Effector memory CD4-positive, alpha-beta T cell (primary cell): Measurements from ENCODE around the gene PPP3CA.
"Not testable (repeated sequence)": the region's sequence is repeated elsewhere in the genome, so short reads cannot be mapped to it uniquely, and the experiment has no call there.

Source experiments
- DNase-seq, 3 donors: peaks; one replicate each; pipeline ENCODE4 v3.0.0-alpha.2; 2020
- H3K27ac ChIP-seq: 2 replicates; pipeline ENCODE4 v1.7.0; 2013; ENCODE audit warnings: mild to moderate bottlenecking, low read length, moderate library complexity; ENCODE audit not compliant: insufficient read depth, poor library complexity, severe bottlenecking
- H3K27me3 ChIP-seq: replicated peaks from 2 replicates; pipeline ENCODE4 v1.7.0; 2013; ENCODE audit warnings: mild to moderate bottlenecking, low read length; ENCODE audit not compliant: insufficient read depth, control insufficient read depth, poor library complexity, severe bottlenecking
- H3K36me3 ChIP-seq: 2 replicates; pipeline ENCODE4 v1.7.0; 2013; ENCODE audit warnings: mild to moderate bottlenecking, low read length, moderate library complexity; ENCODE audit not compliant: control insufficient read depth, insufficient read depth
- H3K4me1 ChIP-seq: 2 replicates; pipeline ENCODE4 v1.7.0; 2013; ENCODE audit warnings: low read length, mild to moderate bottlenecking; ENCODE audit not compliant: control insufficient read depth, insufficient read depth, poor library complexity, severe bottlenecking
- H3K4me3 ChIP-seq: 2 replicates; pipeline ENCODE4 v1.7.0; 2013; ENCODE audit warnings: low read length, low read depth, mild to moderate bottlenecking; ENCODE audit not compliant: insufficient read depth, poor library complexity, severe bottlenecking
- H3K9me3 ChIP-seq: 2 replicates; pipeline ENCODE4 v1.7.0; 2013; ENCODE audit warnings: mild to moderate bottlenecking, low read length, moderate library complexity; ENCODE audit not compliant: control insufficient read depth

The PPP3CA gene

GRCh38 chr4:101014417-101014816, 332.9 kb downstream of the PPP3CA start:
- Histone ChIP-seq H3K9me3 (no peaks in the 10 kb centered on the region), H3K27ac (no peak overlapping the region), H3K4me1 (peaks cover 8% of the 10 kb centered on the region), H3K36me3 (no peaks in the 10 kb centered on the region), H3K27me3 (no peaks in the 10 kb centered on the region), H3K4me3 (no peak overlapping the region)
- no peak for DNase-seq

- no peak for DNase-seq
- no peak overlapping the region for H3K27ac ChIP-seq
- no peaks in the 10 kb centered on the region for H3K27me3 ChIP-seq
- H3K9me3 ChIP-seq = no peaks in the 10 kb centered on the region
- H3K4me1 ChIP-seq = peaks cover 2% of the 10 kb centered on the region
- no peak overlapping the region for H3K4me3 ChIP-seq
- no peaks in the 10 kb centered on the region for H3K36me3 ChIP-seq
Observed at GRCh38 chr4:101010987-101011386, 336.3 kb downstream of the PPP3CA start.

DNA sequence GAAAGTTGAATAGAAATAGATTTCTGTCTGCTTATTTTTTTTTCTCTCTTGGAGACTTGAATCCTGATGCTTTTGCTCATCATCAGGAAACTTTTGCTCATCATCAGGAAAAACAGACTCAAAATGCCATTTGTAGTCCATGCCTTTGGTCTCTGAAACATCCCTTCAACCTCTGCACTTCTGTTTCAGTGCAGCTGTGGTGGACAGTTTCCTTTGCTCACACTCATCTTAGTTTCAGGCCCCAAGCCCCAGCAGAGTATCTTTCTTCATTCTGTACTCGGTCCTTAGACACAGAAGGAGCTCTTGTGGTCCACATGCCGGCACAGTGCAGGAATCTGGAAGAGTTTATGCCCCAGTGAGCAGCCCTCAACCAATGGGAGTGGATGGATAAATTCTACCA, 337.9 kb downstream of the PPP3CA start:
- Histone ChIP-seq H3K27ac (no peak overlapping the region), H3K27me3 (no peaks in the 10 kb centered on the region), H3K36me3 (no peaks in the 10 kb centered on the region), H3K4me3 (no peak overlapping the region), H3K4me1 (no peaks in the 10 kb centered on the region), H3K9me3 (no peaks in the 10 kb centered on the region)
- DNase-seq = no peak

DNA sequence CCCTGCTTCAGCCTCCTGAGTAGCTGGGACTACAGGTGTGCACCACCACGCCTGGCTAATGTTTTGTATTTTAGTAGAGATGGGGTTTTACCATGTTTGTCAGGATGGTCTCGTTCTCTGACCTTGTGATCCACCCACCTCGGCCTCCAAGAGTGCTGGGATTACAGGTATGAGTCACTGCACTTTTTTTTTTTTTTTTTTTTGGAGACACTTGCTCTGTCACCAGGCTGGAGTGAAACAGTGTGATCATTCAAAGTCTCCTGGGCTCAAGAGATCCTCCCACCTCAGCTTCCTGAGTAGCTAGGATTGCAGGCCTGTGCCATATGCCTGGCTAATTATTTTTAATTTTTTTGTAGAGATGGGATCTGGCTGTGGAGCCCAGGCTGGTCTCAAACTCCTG, 338.8 kb downstream of the PPP3CA start:
- no peak overlapping the region for H3K4me3 ChIP-seq
- no peak overlapping the region for H3K27ac ChIP-seq
- H3K36me3 ChIP-seq = no peaks in the 10 kb centered on the region
- no peaks in the 10 kb centered on the region for H3K9me3 ChIP-seq
- no peak for DNase-seq
- no peaks in the 10 kb centered on the region for H3K4me1 ChIP-seq
- no peaks in the 10 kb centered on the region for H3K27me3 ChIP-seq

DNA sequence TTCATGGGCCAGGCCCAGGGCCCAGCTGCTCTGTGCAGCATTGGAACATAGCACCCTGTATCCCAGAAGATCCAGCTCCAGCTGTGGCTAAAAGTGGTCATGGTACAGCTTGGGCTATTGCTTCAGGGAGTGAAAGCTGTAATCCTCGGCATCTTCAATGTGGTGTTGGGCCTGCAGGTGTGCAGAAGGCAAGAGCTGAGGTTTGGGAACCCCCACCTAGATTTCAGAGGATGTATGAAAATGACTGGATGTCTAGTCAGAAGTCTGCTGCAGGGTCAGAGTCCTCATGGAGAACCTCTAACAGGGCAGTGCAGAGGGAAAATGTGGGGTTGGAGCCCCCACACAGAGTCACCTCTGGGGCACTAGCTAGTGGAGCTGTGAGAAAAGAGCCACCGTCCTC, 341.7 kb downstream of the PPP3CA start:
- Histone ChIP-seq H3K27ac (no peak overlapping the region), H3K9me3 (no peaks in the 10 kb centered on the region), H3K4me3 (no peak overlapping the region), H3K27me3 (no peaks in the 10 kb centered on the region), H3K4me1 (no peaks in the 10 kb centered on the region), H3K36me3 (no peaks in the 10 kb centered on the region)
- DNase-seq = no peak

DNA sequence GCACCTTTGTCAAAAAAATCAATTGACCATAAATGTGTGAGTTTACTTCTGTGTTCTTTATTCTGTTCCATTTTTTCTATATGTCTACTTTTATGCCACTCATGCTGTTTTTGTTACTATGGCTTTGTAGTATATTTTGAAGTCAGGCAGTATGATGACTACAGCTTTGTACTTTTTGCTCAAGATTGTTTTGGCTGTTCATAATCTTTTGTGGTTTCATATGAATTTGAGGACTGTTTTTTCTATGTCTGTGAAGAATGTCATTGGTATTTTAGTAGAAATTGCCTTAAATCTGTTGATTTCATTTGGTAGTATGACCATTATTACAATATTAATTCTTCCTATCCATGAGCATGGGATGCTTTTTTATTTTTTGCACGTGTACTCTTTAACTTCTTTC, 346.8 kb downstream of the PPP3CA start:
- no peak overlapping the region for H3K27ac ChIP-seq
- no peaks in the 10 kb centered on the region for H3K4me1 ChIP-seq
- no peak overlapping the region for H3K4me3 ChIP-seq
- no peaks in the 10 kb centered on the region for H3K9me3 ChIP-seq
- DNase-seq = no peak
- no peaks in the 10 kb centered on the region for H3K27me3 ChIP-seq
- H3K36me3 ChIP-seq = no peaks in the 10 kb centered on the region

DNA sequence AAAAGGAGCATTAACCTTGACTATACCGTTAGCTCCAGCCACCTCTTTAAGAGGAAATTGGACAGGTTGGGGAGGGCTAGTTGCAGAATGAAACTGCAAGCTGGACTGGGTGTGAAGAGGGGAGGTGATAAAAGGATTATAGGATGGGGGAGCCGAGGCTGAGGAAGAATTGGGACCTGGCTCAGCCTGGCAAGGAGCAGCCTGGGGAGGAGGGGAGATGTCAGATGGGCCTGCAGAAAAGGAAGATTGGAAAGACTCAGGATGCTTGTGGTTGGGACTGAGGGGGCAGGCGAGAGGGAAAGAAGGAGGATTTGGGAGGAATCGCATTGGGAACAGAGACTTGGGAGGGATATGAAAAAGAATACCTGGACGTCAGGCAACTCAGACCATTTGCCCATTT, 351.7 kb downstream of the PPP3CA start:
- no peaks in the 10 kb centered on the region for H3K36me3 ChIP-seq
- H3K4me1 ChIP-seq = no peaks in the 10 kb centered on the region
- H3K4me3 ChIP-seq = no peak overlapping the region
- no peaks in the 10 kb centered on the region for H3K27me3 ChIP-seq
- H3K27ac ChIP-seq = no peak overlapping the region
- no peaks in the 10 kb centered on the region for H3K9me3 ChIP-seq
- DNase-seq = no peak

- not testable (repeated sequence) for H3K4me1 ChIP-seq, H3K9me3 ChIP-seq, H3K27ac ChIP-seq, H3K4me3 ChIP-seq, H3K36me3 ChIP-seq, H3K27me3 ChIP-seq, DNase-seq
Observed at GRCh38 chr4:100995002-100995401, 352.3 kb downstream of the PPP3CA start.

- DNase-seq, H3K27ac ChIP-seq, H3K4me3 ChIP-seq, H3K4me1 ChIP-seq, H3K36me3 ChIP-seq, H3K27me3 ChIP-seq, H3K9me3 ChIP-seq: not testable (repeated sequence)
Observed at GRCh38 chr4:100991332-100992069, 355.8 kb downstream of the PPP3CA start.

GRCh38 chr4:100989401-100989800, 357.9 kb downstream of the PPP3CA start:
- Histone ChIP-seq H3K9me3 (no peaks in the 10 kb centered on the region), H3K4me3 (no peak overlapping the region), H3K27me3 (no peaks in the 10 kb centered on the region), H3K36me3 (no peaks in the 10 kb centered on the region), H3K4me1 (no peaks in the 10 kb centered on the region), H3K27ac (no peak overlapping the region)
- no peak for DNase-seq
